EL (cell line): ENCODE data around the gene IFFO2.

Experiments used
- DNase-seq: peaks from one replicate; pipeline ENCODE4 v3.0.0-alpha.2; 2016

The IFFO2 gene

GRCh38 chr1:18917071-18917799, 39.2 kb downstream of the IFFO2 start:
- no peak for DNase-seq

- no peak for DNase-seq
Observed at GRCh38 chr1:18915341-18915740, 41.1 kb downstream of the IFFO2 start.

GRCh38 chr1:18913065-18913835, 43.2 kb downstream of the IFFO2 start:
- DNase-seq, result peak; percentile 86

- DNase-seq, result no peak
Observed at GRCh38 chr1:18912550-18912949, 43.9 kb downstream of the IFFO2 start.

GRCh38 chr1:18908911-18909771, 47.3 kb downstream of the IFFO2 start:
- no peak for DNase-seq

- DNase-seq, result no peak
Observed at GRCh38 chr1:18907917-18908845, 48.3 kb downstream of the IFFO2 start.

GRCh38 chr1:18907021-18907916, 49.2 kb downstream of the IFFO2 start:
- peak; percentile 65 for DNase-seq

GRCh38 chr1:18903291-18903756, 53.2 kb downstream of the IFFO2 start:
- no peak for DNase-seq

GRCh38 chr1:18902523-18903290, 53.8 kb downstream of the IFFO2 start, which contains the start of gene ALDH4A1:
Gene ALDH4A1, minus strand, starts transcription at chr1:18902555. Its CDS starts 32 bp downstream, at chr1:18902523.
- peak; percentile 99 for DNase-seq

GRCh38 chr1:18901952-18902522, 54.4 kb downstream of the IFFO2 start:
- DNase-seq, result peak; percentile 39

GRCh38 chr1:18901147-18901951, 55.1 kb downstream of the IFFO2 start:
- DNase-seq, result no peak

GRCh38 chr1:18900303-18900841, 56.1 kb downstream of the IFFO2 start:
- DNase-seq, result no peak

- DNase-seq, result no peak
Observed at GRCh38 chr1:18899363-18900049, 57.0 kb downstream of the IFFO2 start.

GRCh38 chr1:18898567-18898966, 57.9 kb downstream of the IFFO2 start:
- DNase-seq, result no peak

GRCh38 chr1:18895317-18895716, 61.2 kb downstream of the IFFO2 start:
- DNase-seq, result no peak

GRCh38 chr1:18893120-18893519, 63.4 kb downstream of the IFFO2 start:
- DNase-seq, result peak; percentile 34

- peak; percentile 62 for DNase-seq
Observed at GRCh38 chr1:18891858-18892257, 64.6 kb downstream of the IFFO2 start.

GRCh38 chr1:18891426-18891780, 65.1 kb downstream of the IFFO2 start:
- DNase-seq, result no peak
